GM21423 (cell line): Measurements from ENCODE around the gene UTS2B.

Source experiments
- ATAC-seq: cut with Tn5 transposase; IDR thresholded peaks from one replicate; pipeline ENCODE4 v1.9.1; 2021; ENCODE audit warnings: mild to moderate bottlenecking, moderate library complexity; ENCODE audit not compliant: unreplicated experiment

UTS2B gene

DNA sequence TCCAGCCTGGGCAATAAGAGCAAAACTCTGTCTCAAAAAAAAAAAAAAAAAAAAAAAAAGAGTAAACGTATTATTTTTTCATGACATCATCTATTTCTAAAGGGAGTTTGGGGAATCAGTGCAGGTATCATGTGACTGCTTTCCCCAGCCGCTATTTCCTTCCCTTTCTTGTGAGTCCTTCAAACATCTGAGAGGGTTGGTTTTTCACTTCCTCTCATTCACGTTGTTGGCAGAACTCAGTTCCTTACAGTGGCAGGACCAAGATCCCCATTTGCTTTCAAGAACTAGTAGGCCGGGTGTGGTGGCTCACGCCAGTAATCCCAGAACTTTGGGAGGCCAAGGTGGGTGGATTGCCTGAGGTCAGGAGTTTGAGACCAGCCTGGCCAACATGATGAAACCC, 84.3 kb downstream of the UTS2B start:
- ATAC-seq: peak; percentile 84

DNA sequence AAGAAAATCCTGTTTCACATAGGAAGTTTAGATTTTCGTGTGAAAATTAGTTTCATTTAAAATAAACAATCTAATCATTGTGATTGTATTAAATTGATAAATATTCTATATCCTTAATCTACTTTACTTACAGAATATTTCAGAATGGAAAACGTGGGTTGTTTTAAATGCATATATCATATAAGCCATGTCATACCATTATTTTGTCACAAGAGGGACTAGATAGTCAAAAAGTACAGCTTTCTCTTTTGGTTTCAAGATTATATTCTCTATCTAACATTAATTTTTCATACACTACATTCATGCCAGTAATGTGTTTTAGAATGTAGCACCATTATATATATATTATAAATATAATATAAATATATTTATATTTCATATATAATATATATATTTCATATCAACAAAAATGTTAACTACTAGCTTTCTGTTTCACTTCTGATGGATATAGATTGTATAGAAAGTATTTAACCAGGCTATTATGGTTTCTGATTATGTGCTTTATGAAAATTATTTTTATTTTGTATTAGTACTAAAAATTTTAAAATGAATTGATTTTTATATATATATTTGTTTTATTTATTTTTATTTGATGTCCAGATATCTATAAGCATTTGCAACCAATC, 86.0 kb downstream of the UTS2B start:
- ATAC-seq: peak; percentile 31

DNA sequence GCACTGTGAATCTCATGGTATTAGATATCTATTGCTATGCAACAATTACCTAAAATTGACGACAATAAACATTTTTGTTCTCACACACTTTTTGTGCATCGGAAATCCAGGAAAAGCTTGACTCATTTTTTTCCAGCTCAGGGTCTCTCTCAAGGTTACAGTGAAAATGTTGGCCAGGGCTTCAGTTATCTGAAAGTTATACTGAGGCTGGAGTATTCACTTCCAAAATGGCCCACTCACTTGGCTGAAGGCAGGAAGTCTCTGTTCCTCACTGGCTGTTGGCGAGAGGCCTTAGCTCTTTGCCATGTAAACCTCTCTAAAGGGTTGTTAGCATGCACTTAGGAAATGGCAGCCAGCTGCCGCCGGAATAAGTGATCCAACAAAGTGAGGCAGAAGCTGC, 89.8 kb downstream of the UTS2B start:
- no peak for ATAC-seq

DNA sequence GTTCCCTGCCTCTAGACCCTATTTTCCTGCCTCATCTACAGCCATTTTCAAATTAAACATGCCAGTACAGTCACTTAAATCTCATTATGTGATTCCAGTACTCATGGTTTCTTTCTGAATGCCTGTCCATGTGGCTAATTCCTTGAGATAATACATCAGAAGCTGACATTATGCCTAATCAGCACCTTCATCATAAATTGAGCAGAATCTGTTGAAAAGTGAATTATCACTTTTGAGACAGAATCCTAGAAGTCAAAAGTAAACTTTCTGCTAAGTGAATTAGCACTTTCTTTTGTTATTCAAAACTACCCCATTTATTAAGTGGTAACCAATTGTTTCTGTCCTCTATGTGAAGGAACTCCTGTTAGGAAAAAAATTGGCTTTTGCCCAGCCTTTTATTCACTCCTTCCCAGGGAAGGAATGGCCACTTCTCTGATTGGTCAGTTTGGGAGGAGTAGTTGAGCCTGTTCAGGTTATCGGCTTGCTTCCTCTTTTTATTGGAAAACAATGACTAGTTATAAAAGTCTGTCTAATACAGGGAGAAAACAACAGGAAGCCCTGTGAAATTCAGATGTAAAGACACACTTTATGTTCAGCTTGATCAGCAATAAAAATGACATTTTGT, 90.8 kb downstream of the UTS2B start:
- ATAC-seq: no peak

GRCh38 chr3:191238321-191238817, 92.0 kb downstream of the UTS2B start:
- no peak for ATAC-seq

GRCh38 chr3:191237047-191237882, 93.1 kb downstream of the UTS2B start:
- no peak for ATAC-seq

- ATAC-seq: no peak
Measured at GRCh38 chr3:191236646-191237045, 93.7 kb downstream of the UTS2B start.

DNA sequence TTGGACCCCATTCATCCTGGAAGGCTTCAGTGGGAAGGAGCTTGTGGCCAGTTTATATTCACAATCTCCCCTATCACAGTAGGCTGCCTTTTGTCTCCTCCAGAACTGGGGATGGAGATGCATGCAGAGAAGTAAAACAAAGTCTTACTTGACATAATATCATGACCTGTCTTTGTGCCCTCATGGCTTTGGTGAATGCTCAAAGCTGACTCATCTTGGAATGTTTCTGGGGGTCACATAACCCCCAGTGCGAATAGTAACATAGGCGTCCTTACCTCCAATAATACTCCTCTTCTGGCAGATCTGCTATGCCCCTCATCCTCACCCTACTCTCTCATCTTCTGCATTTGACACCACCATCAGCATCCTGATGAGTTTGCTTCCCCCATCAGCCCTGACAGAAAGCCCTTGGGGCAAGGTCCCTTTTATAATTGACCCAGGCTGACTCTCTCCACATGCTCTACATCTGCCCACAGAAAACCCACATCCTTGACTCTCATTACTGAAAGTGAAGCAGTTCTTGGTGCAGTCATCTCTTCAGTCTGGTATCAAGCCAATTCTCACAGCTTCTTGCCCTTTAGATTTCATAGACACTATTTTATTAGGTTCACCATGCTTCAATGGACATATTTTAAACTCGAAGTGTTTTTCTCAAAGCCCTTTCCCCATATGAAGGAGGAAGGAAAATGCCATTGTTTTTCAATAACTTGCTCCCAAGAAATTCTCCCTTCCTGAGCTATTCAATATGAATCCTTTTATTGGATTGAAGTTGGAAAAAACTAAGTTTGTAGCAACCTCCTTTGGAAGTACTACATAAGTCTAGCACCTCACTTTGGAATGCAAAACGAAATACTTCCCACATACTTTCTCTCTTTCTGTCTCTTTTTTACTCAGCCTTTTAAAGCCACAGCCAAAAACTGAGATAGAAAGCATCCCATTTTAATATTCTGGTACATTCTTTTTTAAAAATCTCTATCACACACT, 94.7 kb downstream of the UTS2B start:
- ATAC-seq: peak; percentile 99

DNA sequence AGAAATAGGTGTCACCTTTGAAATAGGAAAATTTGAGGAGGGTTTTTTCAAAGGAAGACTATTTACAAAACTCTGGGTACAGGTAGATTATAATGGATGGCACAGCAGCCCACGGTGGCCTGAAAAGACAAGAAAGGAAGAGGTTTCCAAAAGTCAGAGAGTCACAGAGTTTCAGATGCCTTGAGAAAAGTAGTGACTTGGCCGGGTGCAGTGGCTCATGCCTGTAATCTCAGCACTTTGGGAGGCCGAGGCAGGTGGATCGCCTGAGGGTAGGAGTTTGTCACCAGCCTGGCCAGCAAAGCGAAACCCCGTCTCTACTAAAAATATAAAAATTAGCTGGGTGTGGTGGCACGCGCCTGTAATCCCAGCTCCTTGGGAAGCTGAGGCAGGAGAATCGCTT, 96.1 kb downstream of the UTS2B start:
- no peak for ATAC-seq

DNA sequence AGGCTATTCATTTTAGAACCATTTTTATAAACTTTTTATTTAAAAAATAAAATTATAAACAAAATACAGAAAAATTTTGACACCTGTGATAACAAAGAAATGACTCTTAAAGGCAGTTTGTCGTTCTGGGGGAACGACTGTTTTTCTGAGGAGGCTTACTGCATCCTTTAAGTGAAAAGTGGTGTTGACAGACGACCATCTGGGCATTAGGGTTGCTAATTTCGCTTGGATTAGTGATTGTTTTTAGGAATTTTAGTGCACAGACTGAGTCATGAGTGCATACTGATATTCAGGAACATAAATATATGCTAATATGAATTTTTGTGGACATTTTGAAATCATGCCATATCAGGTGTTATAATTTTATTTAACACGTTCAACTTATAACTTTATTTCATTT, 102.8 kb downstream of the UTS2B start:
- no peak for ATAC-seq

DNA sequence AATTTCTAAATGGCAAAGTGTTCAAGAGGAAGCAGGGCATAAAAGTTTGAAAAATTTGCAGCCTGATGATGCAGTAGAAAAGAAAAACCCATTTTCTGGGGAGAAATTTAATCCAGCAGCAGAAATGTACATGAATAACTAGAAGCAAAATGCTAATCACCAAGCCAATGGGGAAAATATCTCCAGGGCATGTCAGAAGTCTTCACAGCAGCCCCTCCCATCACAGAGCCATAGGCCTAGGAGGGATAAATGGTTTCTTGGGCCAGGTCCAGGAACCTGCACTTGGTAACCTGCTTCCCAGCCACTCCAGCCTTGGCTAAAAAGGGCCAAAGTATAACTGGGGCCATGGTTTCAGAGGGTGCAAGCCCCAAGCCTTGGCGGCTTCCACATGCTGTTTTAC, 108.7 kb downstream of the UTS2B start:
- ATAC-seq: no peak

- ATAC-seq: no peak
Measured at GRCh38 chr3:191220908-191221307, 109.4 kb downstream of the UTS2B start.

DNA sequence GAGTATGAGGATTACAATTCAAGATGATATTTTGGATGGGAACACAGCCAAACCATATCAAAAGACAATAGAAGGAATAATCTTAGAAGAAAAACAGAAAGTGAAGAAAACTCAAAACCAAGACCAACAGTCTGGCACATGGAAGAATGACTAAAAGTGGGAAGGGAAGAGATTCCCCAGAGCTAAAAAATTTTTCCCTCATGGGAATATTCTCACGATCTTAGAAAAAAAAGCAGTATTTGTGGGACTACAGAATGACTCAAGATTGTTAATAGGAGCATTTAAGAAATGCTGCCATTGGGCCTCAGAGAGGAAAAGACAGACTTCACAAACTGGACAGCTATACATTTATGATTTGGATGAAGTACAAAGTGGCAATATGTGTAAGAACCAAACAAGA, 113.0 kb downstream of the UTS2B start:
- ATAC-seq: no peak
